SH-SY5Y (cell line): Measurements from ENCODE around the gene GPBP1.

Experiments
- GATA2 ChIP-seq: IDR thresholded peaks from 2 replicates; pipeline ENCODE4 v1.6.1; 2011; ENCODE audit warnings: mild to moderate bottlenecking, low read depth, low read length
- GATA3 ChIP-seq: IDR thresholded peaks from 2 replicates; pipeline ENCODE4 v1.6.1; 2011; ENCODE audit warnings: low read depth, mild to moderate bottlenecking, low read length, moderate library complexity

- no peak for TF ChIP-seq GATA2
- TF ChIP-seq GATA3: no peak
Observed at GRCh38 chr5:57199866-57200265, 26.0 kb downstream of the GPBP1 start.
